Upper lobe of left lung (tissue), 4 donors: ENCODE results near the gene TMEM134.

Experiments used
- CTCF ChIP-seq, 6 experiments: fragments of 450-650 bp in 4 of 6; fragments of 200-600 bp in 2 of 6; sonication (generic) in 2 of 6; IDR thresholded peaks; one replicate each; pipeline ENCODE4 v1.5.1; 2016 to 2019; ENCODE audit warnings: antibody characterized with exemption in 6 of 6
- EP300 ChIP-seq, 4 donors: sonication (generic); formaldehyde crosslinking; IDR thresholded peaks; one replicate each; pipeline ENCODE4 v1.5.1; 2017; ENCODE audit warnings: antibody characterized with exemption in 4 of 4, control low read depth in 2 of 4
- POLR2A ChIP-seq, 4 donors: fragments of 450-650 bp; IDR thresholded peaks; one replicate each; pipeline ENCODE4 v1.5.1; 2016 to 2017; ENCODE audit warnings: antibody characterized with exemption in 4 of 4, mild to moderate bottlenecking in 2 of 4
- POLR2AphosphoS5 ChIP-seq, 2 donors: sonication (generic); formaldehyde crosslinking; IDR thresholded peaks; one replicate each; pipeline ENCODE4 v1.5.1; 2017; ENCODE audit warnings: antibody characterized with exemption in 2 of 2

GRCh38 chr11:67449116-67449844 is 19.8 kb downstream of the TMEM134 start:
- TF ChIP-seq CTCF (IDR thresholded peaks at IDR 0.05) (no peak), EP300 (IDR thresholded peaks at IDR 0.05) (no peak), POLR2A (IDR thresholded peaks at IDR 0.05) (no peak), POLR2AphosphoS5 (IDR thresholded peaks at IDR 0.05) (no peak)
